ENCODE measurements around the gene RASA3. TPM values are rescaled to one million over a fixed set of nuclear protein-coding genes. Genes with fewer than 3 reads are reported as not detected.

Gene RASA3
- total and polyA plus RNA-seq, 2 donors (not counting 3 experiments of a cell fraction or from before 2014, with no cell fraction given), result 26.5 to 53.8 TPM

GRCh38 chr13:113982296-113982661 lies 150.1 kb downstream of the RASA3 start:
- peaks cover 0 to 38% of the 10 kb centered on the region in 2 experiments for H3K36me3 ChIP-seq (ENCODE audit: control insufficient read depth in 2 of 2, extremely low read depth in 1 of 2, insufficient read depth in 2 of 2, low read length in 2 of 2)
- H3K9me3 ChIP-seq (replicated peaks; ENCODE audit: control insufficient read depth, insufficient read depth, low read length), result no peaks in the 10 kb centered on the region
- FAIRE-seq (no peak), DNase-seq (ENCODE audit: low read depth, low spot score) (no peak)
- intact Hi-C loops (cut with micrococcal nuclease) (no loop called here), dilution Hi-C loops (cut with MboI; ENCODE audit: extremely low pct_ligation_motif_present, low sequenced_read_pairs) (no loop called here)
- CTCF ChIA-PET, result interaction anchor here (0.9 kb wide), 1 partner anchor 245 kb away, joined by 3 read pairs; no protein-coding TSS in a partner anchor
- H4K20me1 ChIP-seq (replicated peaks; ENCODE audit: control insufficient read depth, extremely low read depth, insufficient read depth, low read length), result no peaks in the 10 kb centered on the region
- no peaks in the 10 kb centered on the region for H3K9me1 ChIP-seq (replicated peaks; ENCODE audit: control insufficient read depth, extremely low read depth, insufficient read depth, low read length)
- POLR2A ChIA-PET, result no interaction called here
- no peak overlapping the region for H3K4me2 ChIP-seq (ENCODE audit: insufficient read depth, low read length)
- H2AFZ ChIP-seq (ENCODE audit: low read depth, low read length), result no peak overlapping the region
- H3K4me1 ChIP-seq (ENCODE audit: control insufficient read depth, extremely low read depth, insufficient read depth, low read length), result no peaks in the 10 kb centered on the region
- no peak overlapping the region for H3K27ac ChIP-seq (ENCODE audit: insufficient read depth, low read depth, low read length)
- H3K27me3 ChIP-seq (ENCODE audit: control insufficient read depth in 2 of 2, insufficient read depth in 2 of 2, low read length in 2 of 2), result no peaks in the 10 kb centered on the region
- BruUV-seq (replicated peaks), result no TSS peak
- H3K4me3 ChIP-seq (replicated peaks in 1 of 3; ENCODE audit: insufficient read depth in 1 of 3, low read depth in 1 of 3, low read length in 3 of 3), result no peak overlapping the region
- no peaks in the 10 kb centered on the region for H3K79me2 ChIP-seq (ENCODE audit: control insufficient read depth, insufficient read depth, low read length)
- H3K9ac ChIP-seq (replicated peaks; ENCODE audit: extremely low read depth, insufficient read depth, low read length), result no peak overlapping the region
- TF ChIP-seq JUN (IDR thresholded peaks at IDR 0.05; ENCODE audit: borderline replicate concordance, insufficient read depth, insufficient read length, low read depth) (no peak), MAX (IDR thresholded peaks at IDR 0.05; ENCODE audit: insufficient read depth, insufficient read length) (no peak), EZH2 (IDR thresholded peaks at IDR 0.05; ENCODE audit: borderline replicate concordance, low read depth, low read length, severe bottlenecking) (no peak), FOS (IDR thresholded peaks at IDR 0.05; ENCODE audit: borderline replicate concordance, insufficient read depth, low read length) (no peak), POLR2AphosphoS5 (IDR thresholded peaks at IDR 0.05; ENCODE audit: insufficient read depth, low read depth, low read length) (no peak), CTCF (IDR thresholded peaks at IDR 0.05; ENCODE audit: extremely low read depth in 1 of 2, insufficient read depth in 1 of 2, low read depth in 1 of 2, low read length in 2 of 2) (no peak), POLR2A (IDR thresholded peaks at IDR 0.05; ENCODE audit: low read depth, low read length) (no peak), MYC (IDR thresholded peaks at IDR 0.05; ENCODE audit: low read depth, low read length) (no peak), GATA2 (IDR thresholded peaks at IDR 0.05; ENCODE audit: insufficient read depth, insufficient read length, low read depth, low read length) (no peak)

Measured in endothelial cell of umbilical vein (primary cell).